Activated B cell treated with CpG ODN at 0.5 μM for 24 hours (primary cell): ENCODE data around the gene PRR19. TPM values are rescaled to one million over a fixed set of nuclear protein-coding genes. Genes with fewer than 3 reads are reported as not detected.
"Not testable (repeated sequence)": the region's sequence is repeated elsewhere in the genome, so short reads cannot be mapped to it uniquely, and the experiment has no call there.

Experiments used
- ATAC-seq: fragments of 200-7000 bp; cut with Tn5 transposase; one replicate; pipeline ENCODE4 v1.10.0; 2021; ENCODE audit warnings: low read depth, mild to moderate bottlenecking, moderate library complexity
- CTCF ChIA-PET: fragments of 350-600 bp; sonication (Branson Sonifier 250); formaldehyde crosslinking; loops from one replicate; lab custom pipeline; 2021; ENCODE audit warnings: antibody characterized with exemption; lab: Charles Lee
- POLR2A ChIA-PET: fragments of 350-600 bp; sonication (Branson Sonifier 250); formaldehyde crosslinking; loops from one replicate; lab custom pipeline; 2021; ENCODE audit warnings: antibody characterized with exemption; lab: Charles Lee
- DNase-seq: peaks from one replicate; pipeline ENCODE4 v3.0.0; 2022
- H3K27ac Mint-ChIP-seq: one replicate; pipeline ENCODE4 v1.8.0; 2020; ENCODE audit warnings: mixed read lengths
- H3K27me3 Mint-ChIP-seq: one replicate; pipeline ENCODE4 v1.8.0; 2021; ENCODE audit warnings: mixed read lengths
- H3K36me3 Mint-ChIP-seq: one replicate; pipeline ENCODE4 v1.8.0; 2021; ENCODE audit warnings: low read depth, mixed read lengths
- H3K4me1 Mint-ChIP-seq: one replicate; pipeline ENCODE4 v1.8.0; 2021; ENCODE audit warnings: mixed read lengths
- H3K4me3 Mint-ChIP-seq: one replicate; pipeline ENCODE4 v1.8.0; 2020; ENCODE audit warnings: mild to moderate bottlenecking, mixed read lengths
- H3K9me3 Mint-ChIP-seq: one replicate; pipeline ENCODE4 v1.8.0; 2020; ENCODE audit warnings: mixed read lengths
- CTCF ChIP-seq: fragments of 200-600 bp; IDR thresholded peaks from one replicate; pipeline ENCODE4 v1.8.0; 2022; ENCODE audit warnings: antibody characterized with exemption, mild to moderate bottlenecking
- intact Hi-C: fragments of 100-400 bp; cut with micrococcal nuclease; formaldehyde crosslinking; loops from one replicate; pipeline ENCODE4 v1.15.1; 2024
- total RNA-seq: library from RNA; stranded (reverse); gene quantifications from 2 replicates; pipeline ENCODE4 v1.2.3, GENCODE V29; 2022

The PRR19 gene
- total RNA-seq, 1 donor from 2014 or later: 0.33 TPM

GRCh38 chr19:42335971-42336370 is 34.0 kb downstream of the PRR19 start:
- H3K4me1 Mint-ChIP-seq: peaks cover 2% of the 10 kb centered on the region
- TF ChIP-seq CTCF: no peak
- ChIA-PET CTCF (no interaction called here), POLR2A (no interaction called here)
- intact Hi-C loops: no loop called here
- ATAC-seq: no peak
- H3K4me3 Mint-ChIP-seq: no peak overlapping the region
- H3K27me3 Mint-ChIP-seq: no peaks in the 10 kb centered on the region
- no peak overlapping the region for H3K27ac Mint-ChIP-seq
- H3K36me3 Mint-ChIP-seq: peaks cover 11% of the 10 kb centered on the region
- no peaks in the 10 kb centered on the region for H3K9me3 Mint-ChIP-seq
- DNase-seq: no peak

GRCh38 chr19:42339126-42339860 is 37.4 kb downstream of the PRR19 start:
- H3K9me3 Mint-ChIP-seq, ATAC-seq, POLR2A ChIA-PET, intact Hi-C loops, H3K27ac Mint-ChIP-seq, DNase-seq, H3K4me1 Mint-ChIP-seq, H3K4me3 Mint-ChIP-seq, H3K27me3 Mint-ChIP-seq, CTCF ChIA-PET: not testable (repeated sequence)
- H3K36me3 Mint-ChIP-seq: peaks cover 24% of the 10 kb centered on the region

- H3K4me3 Mint-ChIP-seq, H3K4me1 Mint-ChIP-seq, intact Hi-C loops, H3K27me3 Mint-ChIP-seq, ATAC-seq, CTCF ChIA-PET, DNase-seq, POLR2A ChIA-PET, H3K9me3 Mint-ChIP-seq, H3K27ac Mint-ChIP-seq: not testable (repeated sequence)
- H3K36me3 Mint-ChIP-seq: peaks cover 28% of the 10 kb centered on the region
Observed at GRCh38 chr19:42339922-42340321, 38.0 kb downstream of the PRR19 start.

- Mint-ChIP-seq H3K36me3 (peaks cover 41% of the 10 kb centered on the region), H3K4me1 (no peaks in the 10 kb centered on the region), H3K4me3 (no peak overlapping the region), H3K27me3 (no peaks in the 10 kb centered on the region), H3K9me3 (no peaks in the 10 kb centered on the region), H3K27ac (no peak overlapping the region)
- ATAC-seq (no peak), DNase-seq (no peak)
- ChIA-PET CTCF (no interaction called here), POLR2A (no interaction called here)
- TF ChIP-seq CTCF: no peak
- intact Hi-C loops: no loop called here
Observed at GRCh38 chr19:42343344-42344110, 41.6 kb downstream of the PRR19 start.

GRCh38 chr19:42344336-42344893 is 42.5 kb downstream of the PRR19 start:
- intact Hi-C loops: no loop called here
- CTCF ChIA-PET: no interaction called here
- Mint-ChIP-seq H3K4me1 (no peaks in the 10 kb centered on the region), H3K27me3 (no peaks in the 10 kb centered on the region), H3K36me3 (peaks cover 35% of the 10 kb centered on the region), H3K9me3 (no peaks in the 10 kb centered on the region), H3K4me3 (no peak overlapping the region), H3K27ac (no peak overlapping the region)
- POLR2A ChIA-PET: no interaction called here
- ATAC-seq (no peak), DNase-seq (no peak)
- TF ChIP-seq CTCF: no peak
